Adipose tissue (tissue), 3 donors: ENCODE measurements around the gene NAALADL2. TPM values are rescaled to one million over a fixed set of nuclear protein-coding genes. Genes with fewer than 3 reads are reported as not detected.
"Not testable (repeated sequence)": the region's sequence is repeated elsewhere in the genome, so short reads cannot be mapped to it uniquely, and the experiment has no call there.

Source experiments
- H3K27ac ChIP-seq: one replicate; pipeline ENCODE4 v1.5.1; 2013; ENCODE audit warnings: low read depth, low read length
- WGBS, 3 donors: extraction: QIAGEN DNeasy Blood & Tissue Kit; methylation state at CpG; one replicate each; pipeline ENCODE4 v1.1.7; 2013; 5-methylcytosine and 5-hydroxymethylcytosine counted together
- polyA plus RNA-seq, 3 donors: library from polyadenylated mRNA; stranded (reverse); fragments of 200-250 nt; gene quantifications; one replicate each; pipeline ENCODE4 v1.2.3, GENCODE V29; 2013
- donor health status: healthy with polysubstance abuse.
- donor health status: Bipolar disorder and iron deficiency.
- donor health status: healthy.

Gene NAALADL2
- polyA plus RNA-seq, 3 donors: 0.67 to 2.1 (median 0.91) TPM

GRCh38 chr3:175399156-175399840 is 540.2 kb downstream of the NAALADL2 start:
- no peak overlapping the region for H3K27ac ChIP-seq
- 77 to 87% (median 87%) methylated on average over 5 of the region's 5 CpGs for WGBS, 3 donors

GRCh38 chr3:175404027-175404426 is 544.9 kb downstream of the NAALADL2 start:
- WGBS, 3 donors: 74 to 85% (median 76%) methylated on average over 1 of the region's 1 CpG
- no peak overlapping the region for H3K27ac ChIP-seq

DNA sequence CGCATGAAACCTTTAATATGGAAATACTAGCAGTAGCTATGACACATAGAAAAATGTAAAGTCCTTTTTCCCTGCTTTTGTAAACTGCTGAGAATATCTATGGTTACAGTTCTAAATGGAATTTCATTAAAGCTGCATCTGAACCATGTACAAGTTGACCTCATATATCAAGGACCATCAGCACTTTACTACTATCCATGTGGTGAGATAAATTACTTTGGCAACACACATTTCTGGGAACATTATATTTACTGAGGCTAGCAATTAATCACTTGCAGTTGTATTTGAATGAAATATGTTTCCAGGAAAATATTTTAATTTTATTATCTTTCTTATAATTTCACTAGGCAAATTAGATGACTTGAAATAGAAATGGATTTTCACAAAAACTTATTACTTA is 545.5 kb downstream of the NAALADL2 start:
- no peak overlapping the region for H3K27ac ChIP-seq
- WGBS, 3 donors: 79 to 87% (median 82%) methylated on average over 1 of the region's 1 CpG

DNA sequence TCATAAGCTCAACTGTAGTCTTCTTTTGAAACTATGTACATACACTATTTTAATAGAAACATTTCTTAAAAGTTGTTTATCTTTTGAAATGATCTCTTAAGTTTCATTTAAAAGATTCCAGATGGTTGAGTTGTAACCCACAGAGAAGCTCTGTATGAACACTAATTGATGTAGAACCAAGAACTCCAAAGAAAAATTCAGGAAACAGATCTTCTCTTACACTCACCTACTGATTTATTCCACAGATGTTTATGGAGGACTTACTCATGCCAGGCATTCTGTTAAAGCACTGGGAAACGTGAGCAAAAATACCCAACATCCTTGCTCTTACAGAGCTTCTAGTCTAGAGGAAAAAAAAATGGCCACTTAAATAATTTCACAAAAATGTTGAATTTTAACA is 551.1 kb downstream of the NAALADL2 start:
- WGBS, 3 donors: 65 to 77% (median 73%) methylated on average over 1 of the region's 1 CpG
- H3K27ac ChIP-seq: no peak overlapping the region

DNA sequence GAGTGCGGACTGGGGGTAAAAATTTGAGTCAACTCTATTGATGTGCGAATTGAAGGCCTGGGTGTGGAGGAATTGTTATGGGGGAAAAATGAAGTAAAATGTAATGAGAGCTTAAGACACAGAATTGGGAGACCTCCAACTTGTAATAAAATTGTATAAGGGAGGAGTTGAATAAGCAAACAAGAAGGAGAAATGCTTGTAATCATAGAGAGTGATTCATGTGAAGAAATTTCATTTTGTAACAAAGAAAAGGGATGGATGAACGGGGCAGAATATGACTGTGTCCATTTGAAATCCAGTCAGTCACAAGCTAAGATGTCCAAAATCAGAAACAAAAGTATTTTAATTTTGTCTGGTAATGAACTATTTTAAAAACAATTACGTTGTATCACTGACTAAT is 552.3 kb downstream of the NAALADL2 start:
- 91% methylated on average over 4 of the region's 4 CpGs for WGBS, 3 donors
- no peak overlapping the region for H3K27ac ChIP-seq

DNA sequence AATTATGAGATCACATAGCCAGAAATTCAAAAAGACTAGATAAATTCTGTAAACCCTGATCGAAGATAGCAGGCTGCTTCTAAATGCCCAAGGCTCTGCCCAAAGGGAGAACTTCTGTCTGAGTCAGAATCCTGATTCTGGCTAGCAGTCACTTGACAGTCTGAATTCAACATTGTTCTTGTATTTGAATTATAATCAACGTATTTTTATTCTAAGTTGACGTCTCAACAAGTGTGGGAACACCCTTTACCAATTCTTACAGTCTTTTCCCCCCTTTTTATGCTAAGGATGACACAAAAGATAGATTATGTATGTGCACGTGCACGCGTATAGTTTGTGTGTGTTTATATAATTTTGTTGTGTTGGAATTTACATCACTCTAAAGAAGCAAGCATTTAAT is 552.8 kb downstream of the NAALADL2 start:
- WGBS, 3 donors: 87 to 92% (median 88%) methylated on average over 6 of the region's 6 CpGs
- no peak overlapping the region for H3K27ac ChIP-seq

DNA sequence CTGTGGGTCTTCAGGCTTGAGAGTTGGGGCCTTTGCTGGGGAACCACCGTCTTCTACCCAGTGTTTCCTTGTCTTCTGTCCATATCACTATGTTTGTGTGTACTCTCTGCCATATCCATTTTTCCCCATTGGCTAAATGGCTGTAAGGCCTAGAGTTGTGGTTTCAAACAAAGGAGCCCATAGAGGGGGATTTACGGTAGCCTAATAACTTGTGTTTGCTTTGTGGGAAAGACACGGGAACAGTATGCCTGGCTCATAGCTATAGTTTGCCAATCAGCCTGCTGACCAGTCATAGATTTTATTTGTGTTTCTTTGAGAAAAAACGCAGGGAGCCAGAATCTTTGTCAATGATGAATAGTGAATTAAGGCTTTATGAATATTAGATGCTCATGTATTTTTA is 554.8 kb downstream of the NAALADL2 start:
- 83 to 96% (median 93%) methylated on average over 4 of the region's 4 CpGs for WGBS, 3 donors

DNA sequence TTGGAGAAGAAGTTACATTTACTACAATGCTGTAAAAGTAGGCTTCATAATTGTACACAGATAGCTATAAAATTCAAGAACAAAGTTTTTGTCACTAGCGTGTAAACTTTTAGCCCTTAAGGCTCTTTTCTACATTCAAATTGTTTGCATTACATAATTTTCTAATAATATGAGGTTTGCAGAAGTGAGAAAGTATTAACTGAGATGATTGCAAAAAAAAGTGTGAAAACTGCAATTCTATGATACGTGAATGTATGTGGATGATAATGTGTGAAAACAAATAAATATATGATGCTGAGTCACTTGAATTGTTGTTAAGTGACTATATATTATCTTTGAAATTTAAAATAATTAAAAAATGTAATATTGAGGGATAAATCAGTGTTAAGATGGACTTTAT is 557.5 kb downstream of the NAALADL2 start:
- 93 to 96% (median 95%) methylated on average over 2 of the region's 2 CpGs for WGBS, 3 donors
- H3K27ac ChIP-seq: no peak overlapping the region

More for the DNA sequence above, 554.8 kb downstream of the NAALADL2 start:
- H3K27ac ChIP-seq: no peak overlapping the region

- H3K27ac ChIP-seq: no peak overlapping the region
- 88 to 95% (median 92%) methylated on average over 1 of the region's 1 CpG for WGBS, 3 donors
These were observed 558.3 kb downstream of the NAALADL2 start for GRCh38 chr3:175417426-175417825.

GRCh38 chr3:175421902-175422301 is 562.8 kb downstream of the NAALADL2 start:
- H3K27ac ChIP-seq: no peak overlapping the region
- 59 to 77% (median 67%) methylated on average over 2 of the region's 2 CpGs for WGBS, 3 donors

DNA sequence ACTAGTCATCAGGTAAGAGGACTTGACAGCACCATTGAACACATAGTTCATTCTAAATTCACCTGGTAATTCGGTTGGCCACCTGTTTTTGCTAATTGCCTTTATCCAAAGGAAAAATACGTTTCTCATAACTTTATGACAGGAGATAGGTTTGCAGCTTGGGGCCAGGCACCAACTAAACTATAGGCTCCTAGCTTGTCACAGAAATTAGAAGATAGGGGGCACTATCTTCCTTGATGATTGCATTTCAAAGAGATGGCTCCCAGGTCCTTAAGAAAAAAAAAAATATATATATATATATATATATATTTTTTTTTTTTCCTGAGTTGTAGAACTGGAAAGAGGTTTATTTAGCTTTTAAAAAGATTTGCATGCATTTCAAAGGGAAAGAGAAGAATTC is 563.6 kb downstream of the NAALADL2 start:
- 77 to 93% (median 86%) methylated on average over 2 of the region's 2 CpGs for WGBS, 3 donors
- no peak overlapping the region for H3K27ac ChIP-seq

- 77 to 96% (median 85%) methylated on average over 2 of the region's 2 CpGs for WGBS, 3 donors
- H3K27ac ChIP-seq: not testable (repeated sequence)
These were observed 564.7 kb downstream of the NAALADL2 start for GRCh38 chr3:175423848-175424247.

- 85 to 92% (median 89%) methylated on average over 5 of the region's 5 CpGs for WGBS, 3 donors
- no peak overlapping the region for H3K27ac ChIP-seq
These were observed 567.7 kb downstream of the NAALADL2 start for GRCh38 chr3:175426805-175427204.

GRCh38 chr3:175428466-175428865 is 569.3 kb downstream of the NAALADL2 start:
- H3K27ac ChIP-seq: no peak overlapping the region

- no peak overlapping the region for H3K27ac ChIP-seq
- WGBS, 3 donors: 28 to 72% (median 69%) methylated on average over 8 of the region's 8 CpGs
These were observed 572.0 kb downstream of the NAALADL2 start for GRCh38 chr3:175430983-175431773.

GRCh38 chr3:175432376-175433025 is 573.4 kb downstream of the NAALADL2 start:
- 50 to 59% (median 57%) methylated on average over 4 of the region's 4 CpGs for WGBS, 3 donors
- H3K27ac ChIP-seq: no peak overlapping the region

DNA sequence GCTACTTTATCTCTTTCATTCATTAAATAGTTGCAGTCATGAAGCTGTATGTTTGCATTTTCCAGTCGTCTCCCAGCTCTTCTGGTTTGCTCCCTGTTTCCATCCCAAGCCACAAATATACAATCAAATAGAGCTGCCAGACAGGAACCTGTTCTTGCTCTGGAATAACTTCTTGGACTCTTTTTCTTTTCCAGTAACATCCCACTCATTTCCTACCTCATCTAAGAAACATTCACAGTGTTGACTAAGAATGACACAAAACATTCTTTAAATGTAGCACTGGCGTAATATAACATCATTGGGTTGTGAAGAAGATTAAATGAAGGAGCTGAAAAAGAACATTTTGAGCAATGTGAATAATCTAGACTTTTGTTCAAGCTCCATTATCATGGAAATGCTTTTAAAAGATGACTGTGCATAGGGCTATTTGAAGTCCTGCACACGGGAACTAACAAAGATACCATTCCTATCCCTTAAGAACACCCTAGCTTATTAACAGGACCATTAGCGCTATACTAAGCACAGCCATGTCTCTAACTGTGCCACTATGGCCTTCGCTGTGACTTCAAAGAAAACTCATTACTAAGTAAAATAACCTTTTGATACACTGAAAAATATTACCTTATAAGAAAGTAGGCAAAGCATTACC is 574.0 kb downstream of the NAALADL2 start:
- 76 to 80% (median 80%) methylated on average over 5 of the region's 5 CpGs for WGBS, 3 donors
- H3K27ac ChIP-seq: no peak overlapping the region

GRCh38 chr3:175434561-175434960 is 575.4 kb downstream of the NAALADL2 start:
- H3K27ac ChIP-seq: no peak overlapping the region

DNA sequence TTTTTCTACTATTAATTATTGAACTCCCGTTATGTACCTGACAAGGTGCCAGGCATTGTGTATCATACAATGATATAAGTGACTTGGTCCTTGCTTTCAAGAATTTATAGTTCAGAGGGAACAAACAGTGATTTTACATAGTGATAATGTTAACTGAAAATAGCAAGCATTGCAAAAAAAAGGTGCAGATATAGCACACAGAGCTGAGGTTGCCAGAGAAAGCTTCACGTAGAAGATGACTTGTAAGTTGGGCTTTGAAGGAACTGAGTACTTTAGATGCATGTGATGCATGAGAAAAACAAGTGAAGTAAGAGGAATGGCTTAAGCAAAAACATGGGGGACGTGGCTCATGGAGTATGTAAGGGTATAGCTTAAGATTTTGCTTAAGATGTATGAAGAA is 584.5 kb downstream of the NAALADL2 start:
- WGBS, 3 donors: 79 to 85% (median 84%) methylated on average over 3 of the region's 3 CpGs

More for the DNA sequence above, 584.5 kb downstream of the NAALADL2 start:
- no peak overlapping the region for H3K27ac ChIP-seq
